ENCODE results near the gene TGFB1I1.

The TGFB1I1 gene

DNA sequence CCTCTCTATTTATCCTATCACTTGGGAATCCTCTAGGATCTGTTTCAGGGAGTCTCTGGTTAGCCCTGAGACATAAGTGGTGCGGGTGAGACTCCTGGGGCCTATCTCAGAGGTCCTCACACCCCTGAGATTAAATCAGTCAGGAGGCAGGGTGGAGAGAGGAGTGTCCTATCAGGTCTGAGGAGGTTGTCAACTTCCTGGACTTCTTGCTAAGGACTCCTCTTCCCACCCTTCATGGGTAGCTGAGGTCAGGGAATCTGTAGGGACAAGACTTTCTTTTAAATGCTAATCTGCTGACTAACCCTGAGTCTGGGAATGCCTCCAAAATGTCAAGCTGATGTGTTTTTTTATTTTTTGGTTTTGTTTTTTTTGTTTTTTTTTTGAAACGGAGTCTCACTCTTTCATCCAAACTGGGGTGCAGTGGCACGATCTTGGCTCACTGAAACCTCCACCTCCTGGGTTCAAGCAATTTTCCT, 19.3 kb upstream of the TGFB1I1 start:
- no peak for DNase-seq (ENCODE audit: low read depth)

DNA sequence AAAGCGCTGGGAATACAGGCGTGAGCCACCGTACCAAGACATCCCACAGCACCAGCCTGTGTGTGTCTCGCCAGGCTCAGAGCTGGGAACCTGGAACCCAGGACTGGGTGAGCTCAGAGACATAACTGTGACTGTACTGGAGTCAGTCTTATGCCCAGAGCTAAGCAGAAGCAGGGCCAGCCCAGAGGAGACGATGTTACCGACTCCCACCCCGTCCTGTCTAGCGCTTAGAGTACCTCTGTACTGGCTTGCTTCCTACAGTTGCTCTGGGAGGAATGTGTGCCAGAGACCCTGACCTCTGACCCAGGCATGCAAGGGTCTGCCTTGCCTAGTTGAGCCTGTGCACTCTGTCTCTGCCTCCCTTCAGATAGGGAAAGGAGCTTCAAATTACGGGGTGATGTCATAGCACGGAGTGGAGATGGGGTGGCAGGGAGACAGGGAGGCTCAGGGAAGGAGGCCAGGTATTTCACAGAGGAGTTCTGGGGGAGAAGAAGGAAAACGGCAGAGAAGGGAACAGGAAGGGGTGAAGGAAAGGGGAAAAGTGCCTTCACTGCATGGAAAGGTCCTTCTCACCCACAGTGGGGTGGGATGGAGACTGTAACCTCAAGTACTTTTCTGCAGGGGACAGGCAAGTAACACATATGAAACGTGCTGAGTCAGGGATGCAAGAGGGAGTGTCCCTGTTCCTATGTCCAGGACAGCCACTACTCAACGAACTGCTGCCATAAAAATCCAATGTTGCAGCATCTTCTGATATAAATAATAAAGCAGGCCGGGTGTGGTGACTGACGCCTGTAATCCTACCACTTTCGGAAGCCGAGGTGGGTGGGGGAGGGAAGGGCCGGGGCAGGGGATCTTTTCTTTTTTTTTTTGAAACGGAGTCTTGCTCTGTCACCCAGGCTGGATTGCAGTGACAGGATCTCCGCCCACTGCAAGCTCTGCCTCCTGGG, 18.4 kb upstream of the TGFB1I1 start:
- DNase-seq (ENCODE audit: low read depth), result no peak

DNA sequence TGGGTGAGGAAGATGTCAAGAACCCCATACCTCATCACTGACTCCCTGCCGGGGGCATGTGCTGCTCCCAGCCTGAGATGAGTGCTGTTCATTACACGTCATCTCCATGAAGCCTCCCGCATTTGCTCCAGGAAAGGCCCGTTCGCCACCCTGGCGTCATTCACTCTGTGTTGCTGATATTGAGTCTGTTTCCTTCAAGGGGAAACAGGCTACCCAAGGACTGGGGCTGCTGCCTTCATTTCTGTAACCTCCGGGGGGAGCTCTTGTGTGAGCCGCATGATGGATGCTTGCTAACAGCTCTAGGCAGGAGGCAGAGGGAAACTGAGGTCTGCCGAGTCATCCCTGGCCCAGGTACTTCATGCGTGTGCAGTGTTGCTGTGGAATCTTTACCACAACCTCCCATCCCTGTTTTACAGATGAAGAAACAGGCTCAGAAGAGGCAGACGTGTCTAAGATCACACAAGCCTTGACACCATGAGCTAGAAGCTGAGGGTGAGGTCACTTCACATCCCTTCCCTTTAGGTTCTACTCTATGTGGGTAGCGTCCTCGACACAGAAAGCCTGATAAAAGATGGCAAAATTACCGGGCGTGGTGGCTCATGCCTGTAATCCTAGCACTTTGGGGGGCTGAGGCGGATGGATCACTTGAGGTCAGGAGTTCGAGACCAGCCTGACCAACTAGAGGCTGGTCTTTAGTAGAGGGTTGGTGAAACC, 16.2 kb upstream of the TGFB1I1 start:
- no peak for DNase-seq (ENCODE audit: low read depth)

DNA sequence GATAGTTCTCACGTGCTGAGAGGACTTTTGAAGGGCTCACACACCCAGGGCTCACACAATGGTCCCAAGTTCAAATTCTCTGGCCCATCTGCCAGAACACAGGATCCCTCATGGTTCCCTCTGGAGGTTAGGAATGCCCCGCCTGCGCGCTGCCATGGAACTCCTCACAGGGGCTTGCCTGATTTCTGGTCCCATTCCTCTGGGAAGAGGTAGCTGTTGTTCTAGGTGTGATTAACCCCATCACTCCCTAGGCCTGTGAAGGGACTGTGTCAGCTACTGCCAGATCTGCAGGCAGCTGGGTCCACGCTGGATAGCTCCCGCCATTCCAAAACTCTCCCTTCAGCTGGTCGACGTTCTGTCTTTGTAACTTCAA, 15.0 kb upstream of the TGFB1I1 start:
- DNase-seq (ENCODE audit: low read depth), result no peak

DNA sequence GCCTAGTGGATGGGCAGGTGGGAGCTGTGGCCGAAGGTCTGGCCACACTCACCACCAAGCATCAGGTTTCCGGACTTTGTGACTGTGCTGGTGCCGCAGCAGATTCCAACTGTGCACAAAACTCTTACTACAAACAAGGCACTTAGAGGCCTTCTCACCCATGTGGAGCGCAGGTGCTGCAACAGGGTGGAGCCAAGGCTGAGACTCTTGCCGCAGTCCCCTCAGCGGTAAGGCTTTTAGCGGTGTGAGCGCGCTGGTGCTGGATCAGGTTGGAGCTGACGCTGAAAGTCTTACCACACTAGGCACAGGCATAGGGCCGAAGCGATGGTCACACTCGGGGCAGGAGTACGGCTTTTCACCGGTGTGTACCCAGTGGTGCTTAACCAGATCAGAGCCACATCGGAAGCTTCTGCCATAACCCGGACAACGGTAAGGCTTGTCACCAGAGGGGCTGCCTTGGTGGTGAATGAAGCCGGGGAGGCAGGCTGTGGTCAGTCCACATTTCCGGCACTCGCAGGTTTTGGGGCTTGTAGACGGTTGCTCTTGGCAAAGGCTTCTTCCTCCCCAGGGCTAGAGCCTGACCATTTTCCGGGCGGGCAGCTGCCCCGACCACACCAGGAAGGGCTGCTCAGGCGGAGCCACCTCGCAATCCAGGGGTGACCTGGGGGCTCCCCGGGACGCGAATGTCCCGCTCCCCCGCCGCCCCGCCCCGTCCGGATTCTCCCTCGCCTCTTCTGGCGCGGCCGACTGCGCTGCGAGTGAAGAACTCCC, 13.7 kb upstream of the TGFB1I1 start:
- peak; percentile 55 for DNase-seq (ENCODE audit: low read depth)

DNA sequence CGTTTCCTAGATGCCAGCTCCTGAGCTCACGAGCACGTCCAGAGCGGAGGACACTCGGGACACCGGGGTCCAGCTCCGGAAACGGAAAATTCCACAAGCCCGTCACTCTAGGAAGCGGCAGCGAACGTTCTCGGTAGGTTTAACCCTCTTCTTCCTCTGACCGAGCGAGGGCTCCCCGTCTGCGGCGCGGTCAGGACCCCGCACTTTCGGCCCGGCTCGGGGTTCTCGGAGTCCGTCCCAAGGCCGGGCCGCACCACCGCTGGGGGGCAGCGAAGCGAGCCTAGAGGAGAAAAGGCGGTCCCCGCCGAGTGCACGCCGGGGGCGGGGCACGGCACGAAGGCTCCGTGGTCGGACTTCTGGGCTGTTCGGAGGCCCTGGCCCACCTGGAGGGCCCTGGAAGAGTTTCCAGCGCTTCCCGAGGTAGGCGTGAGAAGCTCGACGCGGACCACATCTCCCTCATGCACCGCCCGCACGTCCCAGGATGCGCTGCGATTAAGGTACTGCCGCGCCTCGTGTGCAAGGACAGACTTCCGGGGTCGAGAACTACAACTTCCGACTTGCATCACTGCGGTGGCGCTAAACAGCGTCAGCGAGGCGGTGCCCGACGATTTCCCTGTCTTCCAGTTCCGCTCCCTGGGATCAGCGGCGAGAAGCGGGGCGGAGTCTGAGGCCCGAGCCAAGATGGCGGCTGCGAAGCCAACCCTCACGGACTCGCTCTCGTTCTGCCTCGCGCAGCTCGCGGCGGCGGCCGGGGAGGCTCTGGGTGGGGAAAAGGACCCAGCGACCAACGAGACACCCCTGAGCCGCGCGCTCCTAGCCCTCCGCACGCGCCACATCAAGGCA, 12.9 kb upstream of the TGFB1I1 start, which contains the start of gene ARMC5:
Gene ARMC5 (plus strand): TSS at position 658 of the 843 bp plus-strand sequence. CDS start 24 bp downstream, at position 682.
- peak; percentile 96 for DNase-seq (ENCODE audit: low read depth)

DNA sequence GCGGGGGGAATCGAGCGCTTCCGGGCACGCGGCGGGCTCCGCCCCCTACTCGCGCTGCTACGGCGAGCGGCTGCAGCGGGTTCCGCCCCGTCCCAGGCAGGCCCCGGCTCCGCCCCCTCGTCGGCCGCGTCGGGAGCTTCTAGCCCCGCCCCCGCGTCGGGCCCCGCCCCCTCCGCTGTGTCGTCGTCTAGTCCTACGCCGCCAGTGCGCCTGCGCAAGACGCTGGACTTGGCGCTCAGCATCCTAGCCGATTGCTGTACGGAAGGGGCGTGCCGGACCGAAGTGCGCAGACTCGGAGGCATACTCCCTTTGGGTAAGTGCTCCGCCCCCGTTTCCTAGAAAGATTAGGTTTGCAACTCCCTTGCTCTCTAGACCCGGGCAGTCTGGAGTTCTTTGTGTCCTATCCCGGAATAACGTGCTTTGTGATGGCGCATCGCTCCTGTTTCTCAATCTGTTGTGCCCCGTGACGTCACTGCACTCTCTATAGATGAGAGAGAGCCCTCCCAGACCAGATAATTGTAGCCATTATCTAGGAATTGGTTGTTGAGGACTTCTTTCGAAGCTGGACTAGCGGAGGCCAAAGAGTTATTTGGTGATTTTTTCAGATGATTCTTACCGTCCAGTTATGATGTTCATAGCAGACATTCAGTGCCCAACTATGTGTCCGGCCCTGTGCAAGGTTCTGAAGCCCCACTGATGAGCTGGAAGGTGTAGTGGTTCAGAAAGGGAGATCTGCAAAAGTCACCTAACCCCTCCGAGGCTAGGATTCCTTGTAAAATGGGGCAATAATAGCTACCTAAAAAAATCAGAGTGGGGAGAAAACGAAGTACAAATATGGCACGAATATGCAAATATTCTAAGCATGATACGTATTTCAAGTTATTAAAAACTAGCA, 12.0 kb upstream of the TGFB1I1 start:
- DNase-seq (ENCODE audit: low read depth), result peak; percentile 99

DNA sequence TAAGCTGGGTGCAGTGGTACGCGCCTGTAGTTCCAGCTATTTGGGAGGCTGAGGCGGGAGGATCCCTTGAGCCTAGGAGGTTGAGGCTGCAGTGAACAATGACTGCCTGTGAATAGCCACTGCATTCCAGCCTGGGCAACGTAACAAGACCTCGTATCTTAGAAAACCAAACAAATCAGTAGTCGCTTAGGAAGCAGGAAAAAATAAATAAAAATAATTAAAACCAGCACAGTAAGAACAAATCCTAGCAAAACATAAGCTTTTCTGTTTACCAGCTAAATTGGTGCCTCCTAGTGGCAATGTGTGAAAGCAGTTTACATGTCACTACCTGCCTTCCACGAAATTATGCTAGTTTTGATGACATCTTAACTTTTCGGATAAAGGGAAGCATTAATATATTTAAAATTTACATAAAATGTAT, 11.4 kb upstream of the TGFB1I1 start:
- no peak for DNase-seq (ENCODE audit: low read depth)

DNA sequence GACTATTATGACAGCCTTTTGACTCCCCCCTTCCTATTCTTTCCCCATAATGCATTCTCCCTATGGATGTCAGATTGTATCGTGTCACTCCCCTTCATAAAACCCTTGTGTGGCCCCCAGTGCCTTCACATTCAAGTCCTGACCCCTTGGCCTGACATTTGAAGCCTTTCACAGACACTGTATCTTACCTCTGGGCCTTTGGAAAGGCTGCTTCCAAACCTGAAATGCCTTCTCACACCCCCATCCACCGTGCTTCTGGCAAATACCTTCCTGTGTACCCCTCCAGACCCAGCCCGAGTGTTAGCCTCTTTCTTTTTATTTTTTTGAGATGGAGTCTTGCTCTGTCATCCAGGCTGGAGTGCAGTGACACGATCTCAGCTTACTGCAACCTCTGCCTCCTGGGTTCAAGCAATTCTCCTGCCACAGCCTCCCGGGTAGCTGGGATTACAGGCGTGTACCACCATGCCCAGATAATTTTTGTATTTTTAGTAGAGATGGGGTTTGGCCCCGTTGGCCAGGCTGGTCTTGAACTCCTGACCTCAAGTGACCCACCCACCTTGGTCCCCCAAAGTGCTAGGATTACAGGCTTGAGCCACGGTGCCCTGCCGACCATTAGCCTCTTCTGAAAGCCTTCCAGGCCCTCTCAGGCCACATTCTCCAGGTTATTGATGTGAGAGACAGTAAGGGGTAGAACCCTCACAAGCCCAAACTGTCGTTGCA, 10.6 kb upstream of the TGFB1I1 start:
- DNase-seq (ENCODE audit: low read depth), result no peak

DNA sequence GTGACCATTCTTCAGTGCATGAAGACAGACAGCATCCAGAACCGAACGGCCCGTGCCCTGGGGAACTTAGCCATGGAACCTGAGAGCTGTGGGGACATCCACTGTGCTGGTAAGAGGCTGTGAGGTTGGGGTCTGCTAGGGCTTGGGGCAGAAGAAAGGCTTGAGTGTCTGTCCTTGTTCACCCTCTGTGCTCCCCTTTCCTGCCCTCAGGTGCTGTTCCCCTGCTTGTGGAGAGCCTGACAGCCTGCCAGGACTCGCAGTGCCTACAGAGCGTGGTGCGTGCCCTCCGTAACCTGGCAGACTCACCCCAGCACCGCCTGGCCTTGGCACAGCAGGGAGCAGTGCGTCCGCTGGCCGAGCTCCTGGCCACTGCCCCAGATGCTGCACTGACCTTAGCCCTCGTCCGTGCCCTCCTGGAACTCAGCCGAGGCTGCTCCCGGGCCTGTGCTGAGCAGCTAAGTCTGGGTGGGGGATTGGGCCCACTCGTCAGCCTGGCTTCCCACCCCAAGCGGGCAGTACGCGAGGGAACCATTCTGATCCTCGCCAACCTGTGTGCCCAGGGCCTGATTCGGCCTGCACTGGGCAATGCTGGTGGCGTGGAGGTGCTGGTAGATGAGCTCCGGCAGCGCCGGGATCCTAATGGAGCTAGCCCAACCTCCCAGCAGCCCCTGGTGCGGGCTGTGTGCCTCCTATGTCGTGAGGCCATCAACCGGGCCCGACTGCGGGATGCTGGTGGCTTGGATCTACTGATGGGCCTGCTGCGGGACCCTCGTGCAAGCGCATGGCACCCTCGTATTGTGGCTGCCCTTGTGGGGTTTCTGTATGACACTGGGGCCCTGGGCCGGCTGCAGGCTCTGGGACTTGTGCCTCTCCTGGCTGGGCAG, 9.8 kb upstream of the TGFB1I1 start:
- DNase-seq (ENCODE audit: low read depth), result no peak

DNA sequence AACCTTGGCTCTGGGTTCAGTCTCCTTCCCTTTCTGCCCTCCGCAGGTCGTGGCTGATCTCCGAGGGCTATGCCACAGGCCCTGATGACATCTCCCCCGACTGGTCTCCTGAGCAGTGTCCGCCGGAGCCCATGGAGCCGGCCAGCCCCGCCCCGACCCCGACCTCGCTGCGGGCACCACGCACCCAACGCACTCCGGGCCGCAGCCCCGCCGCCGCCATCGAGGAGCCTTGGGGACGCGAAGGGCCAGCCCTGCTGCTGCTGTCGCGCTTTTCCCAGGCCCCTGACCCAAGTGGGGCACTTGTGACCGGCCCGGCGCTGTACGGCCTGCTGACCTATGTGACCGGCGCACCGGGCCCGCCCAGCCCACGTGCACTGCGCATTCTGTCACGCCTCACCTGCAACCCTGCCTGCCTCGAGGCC, 7.6 kb upstream of the TGFB1I1 start:
- DNase-seq (ENCODE audit: low read depth), result no peak

DNA sequence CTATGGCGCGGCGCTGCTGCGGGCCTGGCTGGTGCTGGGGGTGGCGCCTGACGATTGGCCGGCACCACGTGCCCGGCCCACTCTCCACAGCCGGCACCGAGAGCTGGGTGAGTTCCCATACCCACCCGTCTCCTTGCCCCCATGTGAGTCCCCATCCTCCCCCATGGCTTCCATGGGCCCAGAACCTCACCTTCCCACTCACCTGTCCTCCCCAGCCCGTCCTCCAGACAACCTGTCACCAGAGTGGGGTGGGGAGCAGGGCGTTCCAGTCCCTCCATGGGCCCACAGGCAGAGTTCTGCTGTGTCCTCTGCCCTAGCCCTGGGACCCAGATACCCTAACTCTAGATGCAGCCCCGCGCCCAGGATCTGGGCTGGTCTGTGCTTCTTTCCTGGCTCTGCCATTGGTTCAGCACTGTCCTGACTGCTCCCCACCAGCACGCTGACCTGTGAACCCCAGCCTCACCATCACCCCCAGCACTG, 7.1 kb upstream of the TGFB1I1 start:
- no peak for DNase-seq (ENCODE audit: low read depth)

DNA sequence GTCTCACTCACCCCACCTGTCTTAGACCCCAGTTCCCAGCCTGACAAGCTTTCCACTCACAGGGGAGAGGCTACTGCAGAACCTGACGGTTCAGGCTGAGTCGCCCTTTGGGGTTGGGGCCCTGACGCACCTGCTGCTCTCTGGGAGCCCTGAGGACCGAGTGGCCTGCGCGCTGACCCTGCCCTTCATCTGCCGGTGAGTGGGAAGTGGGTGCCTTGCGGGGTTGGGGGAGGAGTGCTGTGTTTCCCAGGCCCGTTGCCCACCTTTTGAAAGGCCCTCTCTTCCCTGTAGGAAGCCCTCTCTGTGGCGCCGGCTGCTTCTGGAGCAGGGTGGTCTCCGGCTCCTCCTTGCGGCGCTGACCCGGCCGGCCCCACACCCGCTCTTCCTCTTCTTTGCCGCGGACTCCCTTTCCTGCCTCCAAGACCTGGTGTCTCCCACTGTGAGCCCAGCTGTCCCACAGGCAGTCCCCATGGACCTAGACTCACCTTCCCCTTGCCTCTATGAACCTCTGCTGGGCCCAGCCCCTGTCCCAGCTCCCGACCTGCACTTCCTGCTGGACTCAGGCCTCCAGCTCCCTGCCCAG, 6.1 kb upstream of the TGFB1I1 start:
- no peak for DNase-seq (ENCODE audit: low read depth)

DNA sequence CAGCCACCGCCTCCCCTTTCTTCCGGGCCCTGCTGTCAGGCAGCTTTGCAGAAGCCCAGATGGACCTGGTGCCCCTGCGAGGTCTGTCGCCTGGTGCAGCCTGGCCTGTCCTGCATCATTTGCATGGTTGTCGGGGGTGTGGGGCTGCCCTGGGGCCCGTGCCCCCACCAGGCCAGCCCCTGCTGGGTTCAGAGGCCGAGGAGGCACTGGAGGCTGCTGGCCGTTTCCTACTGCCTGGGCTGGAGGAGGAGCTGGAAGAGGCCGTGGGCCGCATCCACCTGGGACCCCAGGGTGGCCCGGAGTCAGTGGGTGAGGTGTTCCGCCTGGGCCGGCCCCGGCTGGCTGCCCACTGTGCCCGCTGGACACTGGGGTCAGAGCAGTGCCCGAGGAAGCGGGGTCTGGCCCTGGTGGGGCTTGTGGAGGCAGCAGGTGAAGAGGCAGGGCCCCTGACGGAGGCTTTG, 5.5 kb upstream of the TGFB1I1 start:
- DNase-seq (ENCODE audit: low read depth), result no peak

DNA sequence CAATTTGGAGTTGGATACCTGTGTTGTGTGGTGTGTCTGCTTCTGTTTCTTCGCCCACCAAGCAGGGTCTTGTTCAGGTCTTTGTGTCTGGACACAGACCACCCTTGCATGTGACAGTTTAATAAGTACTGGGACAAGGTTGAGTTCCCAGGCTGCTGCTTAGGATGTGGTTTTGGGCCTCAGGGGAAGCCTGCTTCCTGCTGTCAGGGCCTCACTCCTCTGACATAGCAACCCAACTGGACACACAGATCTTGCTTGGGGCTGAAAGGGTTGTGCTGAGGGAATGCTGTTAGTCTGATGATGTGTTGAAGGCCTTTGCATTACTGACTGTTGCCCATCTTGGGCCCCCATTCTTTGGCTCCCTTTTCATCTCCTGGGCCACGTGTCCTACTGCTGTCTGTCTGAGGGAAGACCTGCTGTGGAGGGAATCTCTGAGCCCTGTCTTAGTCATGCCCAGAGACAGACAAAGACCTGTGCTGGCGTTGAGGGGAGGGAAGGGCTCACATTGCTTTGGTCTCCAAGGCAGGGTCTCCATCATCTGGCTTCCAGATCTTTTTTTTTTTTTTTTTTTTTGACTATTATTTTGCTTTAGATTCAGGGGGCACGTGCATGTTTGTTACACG, 4.7 kb upstream of the TGFB1I1 start:
- no peak for DNase-seq (ENCODE audit: low read depth)

DNA sequence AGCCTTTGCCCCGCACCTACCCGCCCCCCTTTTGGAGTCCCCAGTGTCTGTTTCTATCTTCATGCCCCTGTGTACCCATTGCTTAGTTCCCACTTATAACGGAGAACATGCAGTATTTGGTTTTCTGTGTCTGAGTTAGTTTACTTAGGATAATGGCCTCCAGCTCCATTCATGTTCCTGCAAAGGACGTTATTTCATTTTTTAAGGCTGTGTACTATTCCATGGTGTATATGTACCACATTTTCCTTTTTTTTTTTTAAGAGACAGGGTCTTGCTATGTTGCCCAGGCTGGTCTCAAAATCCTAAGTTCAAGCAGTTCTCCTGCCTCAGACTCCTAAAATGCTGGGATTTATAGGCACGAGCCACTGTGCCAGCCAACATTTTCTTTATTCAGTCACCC, 4.1 kb upstream of the TGFB1I1 start:
- DNase-seq (ENCODE audit: low read depth), result no peak

DNA sequence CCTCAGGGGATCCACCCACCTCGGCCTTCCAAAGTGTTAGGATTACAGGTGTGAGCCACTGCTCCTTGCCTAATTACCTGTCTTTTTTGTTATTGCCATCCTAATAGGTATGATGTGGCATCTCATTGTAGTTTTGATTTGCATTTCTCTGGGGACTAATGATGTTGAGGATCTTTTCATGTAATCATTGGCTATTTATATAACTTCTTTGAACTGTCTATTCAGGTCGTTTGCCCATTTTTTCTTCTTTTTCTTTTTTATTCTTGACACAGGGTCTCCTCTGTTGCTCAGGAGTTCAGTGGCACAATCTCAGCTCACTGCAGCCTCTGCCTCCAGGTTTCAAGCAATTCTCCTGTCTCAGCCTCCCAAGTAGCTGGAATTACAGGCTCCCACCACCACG, 1.3 kb upstream of the TGFB1I1 start:
- DNase-seq (ENCODE audit: low read depth), result no peak
